Activated T-cell treated with anti-CD3 and anti-CD28 coated beads, Interleukin-2, amount 50 U/mL, for 4 hours (primary cell): ENCODE measurements around the gene AP1S3. TPM values are rescaled to one million over a fixed set of nuclear protein-coding genes. Genes with fewer than 3 reads are reported as not detected.
A peak's percentile ranks its signal among the peaks of the same experiment; 100 is the strongest.
"Not testable (repeated sequence)": the region's sequence is repeated elsewhere in the genome, so short reads cannot be mapped to it uniquely, and the experiment has no call there.

Experiments
- ATAC-seq, 2 donors: fragments of 200-7000 bp; cut with Tn5 transposase; one replicate each; pipeline ENCODE4 v1.10.0; 2021
- DNase-seq: peaks from one replicate; pipeline ENCODE4 v3.0.0-alpha.2; 2020
- H3K27me3 Mint-ChIP-seq: one replicate; pipeline ENCODE4 v1.8.0; 2021; ENCODE audit warnings: low read depth, mixed read lengths
- H3K36me3 Mint-ChIP-seq: one replicate; pipeline ENCODE4 v1.8.0; 2022; ENCODE audit warnings: mixed read lengths; ENCODE audit not compliant: insufficient read depth
- H3K4me1 Mint-ChIP-seq: one replicate; pipeline ENCODE4 v1.8.0; 2021; ENCODE audit warnings: low read depth, mixed read lengths
- H3K4me3 Mint-ChIP-seq: one replicate; pipeline ENCODE4 v1.8.0; 2021; ENCODE audit warnings: mild to moderate bottlenecking, moderate library complexity, mixed read lengths
- H3K9me3 Mint-ChIP-seq: one replicate; pipeline ENCODE4 v1.8.0; 2021; ENCODE audit warnings: mixed read lengths
- total RNA-seq, 3 donors: library from RNA; stranded (reverse); gene quantifications; one replicate each; pipeline ENCODE4 v1.2.1, GENCODE V29; 2021

Gene AP1S3
- total RNA-seq, 3 donors from 2014 or later, result 18.0 to 19.9 (median 18.4) TPM

GRCh38 chr2:223800908-223801307 is 36.5 kb downstream of the AP1S3 start:
- H3K36me3 Mint-ChIP-seq, result no peaks in the 10 kb centered on the region
- no peak for ATAC-seq
- H3K27me3 Mint-ChIP-seq, result no peaks in the 10 kb centered on the region
- no peak for DNase-seq
- H3K4me3 Mint-ChIP-seq, result no peak overlapping the region
- H3K4me1 Mint-ChIP-seq, result no peaks in the 10 kb centered on the region
- H3K9me3 Mint-ChIP-seq, result no peaks in the 10 kb centered on the region

- no peaks in the 10 kb centered on the region for H3K9me3 Mint-ChIP-seq
- H3K27me3 Mint-ChIP-seq, result no peaks in the 10 kb centered on the region
- H3K4me1 Mint-ChIP-seq, result no peaks in the 10 kb centered on the region
- DNase-seq (no peak), ATAC-seq (no peak)
- H3K4me3 Mint-ChIP-seq, result no peak overlapping the region
- H3K36me3 Mint-ChIP-seq, result no peaks in the 10 kb centered on the region
Observed at GRCh38 chr2:223797811-223798721, 39.3 kb downstream of the AP1S3 start.

DNA sequence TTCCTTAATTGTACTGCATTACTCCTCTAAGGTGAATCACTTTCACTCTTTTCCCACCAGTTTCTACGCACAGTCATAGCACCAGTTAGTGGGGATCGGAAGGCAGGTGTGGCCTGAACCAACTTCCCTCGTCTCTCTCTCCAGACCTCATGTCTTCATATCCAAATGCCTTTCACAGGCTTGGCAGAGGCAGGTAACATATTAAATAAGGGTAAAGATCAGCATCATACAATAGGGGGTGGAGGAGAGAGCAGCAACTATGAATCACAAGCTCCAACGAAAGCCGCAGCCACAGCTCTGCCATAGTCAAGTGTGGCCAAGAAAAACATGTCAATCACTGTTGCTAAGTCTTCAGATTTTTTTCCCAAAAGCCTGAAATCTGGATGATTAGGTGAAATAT is 40.3 kb downstream of the AP1S3 start:
- Mint-ChIP-seq H3K36me3 (peaks cover 2% of the 10 kb centered on the region), H3K4me3 (no peak overlapping the region), H3K9me3 (no peaks in the 10 kb centered on the region), H3K4me1 (no peaks in the 10 kb centered on the region), H3K27me3 (no peaks in the 10 kb centered on the region)
- DNase-seq (no peak), ATAC-seq (no peak)

GRCh38 chr2:223789423-223789822 is 48.0 kb downstream of the AP1S3 start:
- ATAC-seq, result no peak
- H3K4me1 Mint-ChIP-seq, result no peaks in the 10 kb centered on the region
- H3K36me3 Mint-ChIP-seq, result peaks cover 2% of the 10 kb centered on the region
- no peak for DNase-seq
- H3K9me3 Mint-ChIP-seq, result no peaks in the 10 kb centered on the region
- H3K27me3 Mint-ChIP-seq, result no peaks in the 10 kb centered on the region
- H3K4me3 Mint-ChIP-seq, result no peak overlapping the region

DNA sequence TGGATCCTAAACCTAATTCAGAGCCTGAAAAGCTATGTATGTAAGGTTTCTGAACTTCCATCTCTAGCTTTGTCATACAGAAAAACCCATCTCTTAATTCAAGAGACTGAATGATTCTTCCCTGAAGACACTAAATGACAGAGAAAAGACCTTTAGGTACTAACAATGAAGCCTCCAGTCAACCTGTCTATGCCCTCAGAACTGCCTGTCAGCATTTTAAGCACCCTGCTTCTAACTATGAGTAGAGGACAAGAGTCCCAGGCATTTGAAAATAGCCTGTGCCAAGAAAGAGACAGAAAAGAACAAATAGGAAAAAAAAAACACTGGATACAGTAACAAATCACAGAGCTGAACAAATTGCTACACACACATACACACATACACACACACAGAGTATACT is 48.6 kb downstream of the AP1S3 start:
- DNase-seq, result no peak
- Mint-ChIP-seq H3K9me3 (no peaks in the 10 kb centered on the region), H3K27me3 (no peaks in the 10 kb centered on the region), H3K36me3 (peaks cover 2% of the 10 kb centered on the region), H3K4me3 (no peak overlapping the region), H3K4me1 (no peaks in the 10 kb centered on the region)
- no peak for ATAC-seq

GRCh38 chr2:223788106-223788505 is 49.3 kb downstream of the AP1S3 start:
- ATAC-seq, H3K4me1 Mint-ChIP-seq, H3K9me3 Mint-ChIP-seq, H3K36me3 Mint-ChIP-seq, H3K27me3 Mint-ChIP-seq, H3K4me3 Mint-ChIP-seq, DNase-seq: not testable (repeated sequence)

GRCh38 chr2:223787358-223787757 is 50.0 kb downstream of the AP1S3 start:
- Mint-ChIP-seq H3K27me3 (no peaks in the 10 kb centered on the region), H3K36me3 (no peaks in the 10 kb centered on the region), H3K9me3 (no peaks in the 10 kb centered on the region), H3K4me3 (no peak overlapping the region), H3K4me1 (no peaks in the 10 kb centered on the region)
- no peak for ATAC-seq
- no peak for DNase-seq

DNA sequence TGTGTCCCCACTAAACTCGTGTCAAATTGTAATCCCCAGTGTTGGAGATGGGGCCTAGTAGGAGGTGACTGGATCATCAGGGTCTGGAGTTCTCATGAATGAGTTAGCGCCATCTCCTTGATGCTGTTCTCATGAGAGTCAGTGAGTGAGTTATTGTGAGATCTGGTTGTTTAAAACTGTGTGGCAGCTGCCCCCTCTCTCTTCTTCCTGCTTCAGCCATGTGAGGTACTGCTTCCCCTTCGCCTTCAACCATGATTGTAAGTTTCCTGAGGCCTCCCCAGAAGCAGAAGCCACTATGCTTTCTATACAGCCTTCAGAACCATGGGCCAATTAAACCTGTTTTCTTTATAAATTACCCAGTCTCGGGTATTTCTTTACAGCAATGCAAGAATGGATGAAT is 50.4 kb downstream of the AP1S3 start:
- no peak for ATAC-seq
- no peak overlapping the region for H3K4me3 Mint-ChIP-seq

GRCh38 chr2:223786236-223786635 is 51.1 kb downstream of the AP1S3 start:
- H3K36me3 Mint-ChIP-seq, result no peaks in the 10 kb centered on the region
- ATAC-seq (no peak), DNase-seq (no peak)
- H3K4me1 Mint-ChIP-seq, result no peaks in the 10 kb centered on the region
- no peaks in the 10 kb centered on the region for H3K27me3 Mint-ChIP-seq
- no peak overlapping the region for H3K4me3 Mint-ChIP-seq
- H3K9me3 Mint-ChIP-seq, result no peaks in the 10 kb centered on the region

More for the DNA sequence above, 50.4 kb downstream of the AP1S3 start:
- H3K9me3 Mint-ChIP-seq, result no peaks in the 10 kb centered on the region
- H3K27me3 Mint-ChIP-seq, result no peaks in the 10 kb centered on the region
- H3K4me1 Mint-ChIP-seq, result no peaks in the 10 kb centered on the region
- no peak for DNase-seq
- no peaks in the 10 kb centered on the region for H3K36me3 Mint-ChIP-seq

DNA sequence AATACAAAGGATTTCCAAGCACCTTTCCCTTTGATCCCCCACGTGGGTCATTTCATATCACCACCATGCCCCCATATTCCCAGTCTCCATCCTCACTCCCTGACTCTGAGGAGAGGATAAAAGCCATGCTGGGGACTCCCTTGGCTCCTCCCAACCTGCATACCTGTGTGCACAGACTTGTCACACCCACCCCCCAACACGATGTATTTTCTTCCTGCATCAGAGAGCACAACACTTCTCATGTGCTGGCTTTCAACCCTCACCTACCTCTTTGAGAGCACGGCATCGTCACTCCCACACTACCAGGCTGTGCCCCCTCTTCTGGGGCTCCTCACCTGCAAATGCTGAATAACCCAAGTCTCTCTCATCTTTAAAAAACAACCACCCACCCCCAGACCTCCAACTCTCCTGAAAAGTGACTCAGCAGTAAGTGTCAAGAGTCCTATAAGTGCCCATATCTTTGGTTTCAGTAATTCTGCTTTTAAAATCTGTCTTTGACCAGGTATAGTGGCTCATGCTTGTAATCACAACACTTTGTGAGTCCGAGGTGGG is 53.1 kb downstream of the AP1S3 start:
- no peaks in the 10 kb centered on the region for H3K4me1 Mint-ChIP-seq
- H3K9me3 Mint-ChIP-seq, result no peaks in the 10 kb centered on the region
- DNase-seq (no peak), ATAC-seq (no peak)
- H3K4me3 Mint-ChIP-seq, result no peak overlapping the region
- H3K27me3 Mint-ChIP-seq, result no peaks in the 10 kb centered on the region
- no peaks in the 10 kb centered on the region for H3K36me3 Mint-ChIP-seq

- ATAC-seq (no peak), DNase-seq (no peak)
- Mint-ChIP-seq H3K4me3 (no peak overlapping the region), H3K27me3 (no peaks in the 10 kb centered on the region), H3K9me3 (no peaks in the 10 kb centered on the region), H3K36me3 (no peaks in the 10 kb centered on the region), H3K4me1 (no peaks in the 10 kb centered on the region)
Observed at GRCh38 chr2:223782629-223783028, 54.8 kb downstream of the AP1S3 start.

DNA sequence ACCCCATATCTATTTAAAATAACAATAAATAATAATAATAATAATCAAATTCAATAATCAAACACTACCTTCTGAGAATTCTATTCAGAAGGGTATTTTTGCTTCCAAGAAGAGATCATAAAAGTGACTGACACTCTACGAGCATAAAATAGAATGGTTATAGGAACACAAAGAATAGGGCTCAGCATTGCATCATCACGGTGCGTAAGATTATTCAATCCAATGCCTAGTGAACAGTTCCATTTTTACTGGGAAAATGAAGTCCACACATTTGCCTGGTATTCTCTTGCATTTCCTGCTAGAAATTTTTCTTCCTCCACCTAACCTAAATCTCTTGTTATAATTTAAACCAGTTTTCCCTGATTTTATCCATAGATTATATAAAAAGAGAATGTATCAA is 55.8 kb downstream of the AP1S3 start:
- no peaks in the 10 kb centered on the region for H3K4me1 Mint-ChIP-seq
- ATAC-seq, result no peak

DNA sequence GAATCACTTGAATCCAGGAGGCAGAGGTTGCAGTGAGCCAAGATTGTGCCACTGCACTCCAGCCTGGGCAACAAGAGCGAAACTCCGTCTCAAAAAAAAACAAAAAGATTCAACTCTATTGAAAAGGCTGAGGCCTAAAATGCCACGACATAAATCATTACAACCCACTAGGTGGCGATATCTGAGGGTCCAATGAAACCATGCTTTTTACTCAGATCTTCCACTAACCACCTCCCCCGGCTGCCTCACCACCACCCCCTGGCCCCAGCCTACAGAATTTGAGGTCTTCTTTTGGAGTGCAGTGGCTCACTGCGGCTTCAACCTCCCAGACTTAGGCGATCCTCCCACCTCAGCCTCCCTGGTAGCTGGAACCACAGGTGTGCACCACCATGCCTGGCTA is 57.5 kb downstream of the AP1S3 start:
- ATAC-seq, result peak; percentile 43 to 53
- Mint-ChIP-seq H3K9me3 (no peaks in the 10 kb centered on the region), H3K4me3 (no peak overlapping the region), H3K36me3 (peaks cover 13% of the 10 kb centered on the region), H3K4me1 (no peaks in the 10 kb centered on the region), H3K27me3 (no peaks in the 10 kb centered on the region)
- DNase-seq, result peak; percentile 24

More for the DNA sequence above, 55.8 kb downstream of the AP1S3 start:
- Mint-ChIP-seq H3K27me3 (no peaks in the 10 kb centered on the region), H3K4me3 (no peak overlapping the region), H3K9me3 (no peaks in the 10 kb centered on the region), H3K36me3 (peaks cover 4% of the 10 kb centered on the region)
- DNase-seq, result no peak

DNA sequence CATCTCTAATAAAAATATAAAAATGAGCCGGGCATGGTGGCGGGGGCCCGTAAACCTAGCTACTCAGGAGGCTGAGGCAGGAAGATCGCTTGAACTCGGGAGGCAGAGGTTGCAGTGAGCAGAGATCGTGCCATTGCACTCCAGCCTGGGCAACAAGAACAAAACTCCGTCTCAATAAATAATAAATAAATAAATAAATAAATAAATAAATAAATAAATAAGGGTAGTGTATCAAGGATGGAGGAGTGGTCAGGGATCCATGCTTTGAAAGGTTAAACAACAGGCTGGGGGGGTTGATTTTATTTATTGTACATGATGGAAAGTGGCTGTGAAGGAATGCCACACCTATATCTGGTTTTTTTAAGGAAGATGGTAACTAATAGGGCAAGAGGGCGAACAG is 63.2 kb downstream of the AP1S3 start:
- H3K4me1 Mint-ChIP-seq, result no peaks in the 10 kb centered on the region
- H3K9me3 Mint-ChIP-seq, result no peaks in the 10 kb centered on the region
- no peaks in the 10 kb centered on the region for H3K27me3 Mint-ChIP-seq
- peaks cover 24% of the 10 kb centered on the region for H3K36me3 Mint-ChIP-seq
- no peak for ATAC-seq
- no peak overlapping the region for H3K4me3 Mint-ChIP-seq
- no peak for DNase-seq

- no peak overlapping the region for H3K4me3 Mint-ChIP-seq
- DNase-seq, result no peak
- H3K27me3 Mint-ChIP-seq, result no peaks in the 10 kb centered on the region
- peaks cover 26% of the 10 kb centered on the region for H3K36me3 Mint-ChIP-seq
- peaks cover 2% of the 10 kb centered on the region for H3K4me1 Mint-ChIP-seq
- peaks cover under 1% of the 10 kb centered on the region for H3K9me3 Mint-ChIP-seq
- ATAC-seq, result no peak
Observed at GRCh38 chr2:223772363-223772762, 65.0 kb downstream of the AP1S3 start.
